Endodermal cell (in vitro differentiated cells): Measurements from ENCODE around the gene SH3BP4. TPM values are rescaled to one million over a fixed set of nuclear protein-coding genes. Genes with fewer than 3 reads are reported as not detected.
A peak's percentile ranks its signal among the peaks of the same experiment; 100 is the strongest.

Experiments used
- DNase-seq: peaks from one replicate; pipeline ENCODE4 v3.0.0-alpha.2; 2017
- H3K27ac ChIP-seq: 2 replicates; pipeline ENCODE4 v1.5.1; 2013; ENCODE audit warnings: mild to moderate bottlenecking, low read depth, low read length, moderate library complexity
- H3K27me3 ChIP-seq: 2 replicates; pipeline ENCODE4 v1.6.1; 2013; ENCODE audit warnings: mild to moderate bottlenecking, low read length, moderate library complexity; ENCODE audit not compliant: insufficient read depth, control insufficient read depth, poor library complexity, severe bottlenecking
- H3K36me3 ChIP-seq: 2 replicates; pipeline ENCODE4 v1.7.0; 2013; ENCODE audit warnings: mild to moderate bottlenecking, low read length, moderate library complexity; ENCODE audit not compliant: control insufficient read depth, insufficient read depth
- H3K4me1 ChIP-seq: one replicate; pipeline ENCODE4 v1.7.0; 2013; ENCODE audit warnings: low read length; ENCODE audit not compliant: control insufficient read depth, insufficient read depth
- H3K4me3 ChIP-seq: 2 replicates; pipeline ENCODE4 v1.5.1; 2013; ENCODE audit warnings: mild to moderate bottlenecking, low read length, moderate library complexity
- H3K9ac ChIP-seq: 2 replicates; pipeline ENCODE4 v1.6.1; 2013; ENCODE audit warnings: mild to moderate bottlenecking, low read length, moderate library complexity; ENCODE audit not compliant: poor library complexity, severe bottlenecking; ENCODE audit errors: extremely low read depth
- H3K9me3 ChIP-seq: 2 replicates; pipeline ENCODE4 v1.6.1; 2013; ENCODE audit warnings: mild to moderate bottlenecking, low read length, moderate library complexity; ENCODE audit not compliant: control insufficient read depth
- H3K27ac Mint-ChIP-seq: 2 replicates; pipeline ENCODE4 v1.8.0; 2020; ENCODE audit warnings: mixed read lengths
- H3K27me3 Mint-ChIP-seq: 2 replicates; pipeline ENCODE4 v1.8.0; 2021; ENCODE audit warnings: mild to moderate bottlenecking, mixed read lengths; ENCODE audit not compliant: insufficient read depth
- H3K36me3 Mint-ChIP-seq: 2 replicates; pipeline ENCODE4 v1.8.0; 2020; ENCODE audit warnings: low read depth, mixed read lengths
- H3K4me1 Mint-ChIP-seq: 2 replicates; pipeline ENCODE4 v1.8.0; 2020; ENCODE audit warnings: mixed read lengths
- H3K4me3 Mint-ChIP-seq: 2 replicates; pipeline ENCODE4 v1.8.0; 2020; ENCODE audit warnings: mild to moderate bottlenecking, moderate library complexity, mixed read lengths
- H3K9me3 Mint-ChIP-seq: 2 replicates; pipeline ENCODE4 v1.8.0; 2020; ENCODE audit warnings: mild to moderate bottlenecking, mixed read lengths
- CTCF ChIP-seq: fragments of 200-600 bp; sonication (generic); conservative IDR thresholded peaks from 2 replicates; pipeline ENCODE4 v1.5.0; 2021; ENCODE audit warnings: antibody characterized with exemption, mild to moderate bottlenecking
- WGBS, 2 experiments: methylation state at CpG; one replicate each; pipeline versions ENCODE4 v1.1.5 to v1.1.7; 2013; ENCODE audit warnings: missing lambda C conversion rate in 2 of 2, mixed read lengths in 1 of 2; ENCODE audit not compliant: insufficient coverage in 1 of 2, insufficient read length in 1 of 2; 5-methylcytosine and 5-hydroxymethylcytosine counted together
- total RNA-seq, 2 donors: library from RNA; stranded (reverse); fragmentation: NEBNext Ultra II Directional in 1 of 2; extraction: Animal tissue kit (Norgen Biotek cat#: 25700) in 1 of 2; gene quantifications; 2 replicates in 1 of 2; 3 replicates in 1 of 2; pipeline ENCODE4 v1.2.1, GENCODE V29; 2021

SH3BP4 gene
- total RNA-seq, 2 donors from 2014 or later, result 49.1 to 53.4 TPM

- H3K4me1 ChIP-seq, result peaks cover 16% of the 10 kb centered on the region
Observed at GRCh38 chr2:234955971-234956509, 4.2 kb downstream of the SH3BP4 start.

GRCh38 chr2:234957834-234958135, 6.0 kb downstream of the SH3BP4 start:
- H3K27ac ChIP-seq, result no peak overlapping the region
- no peaks in the 10 kb centered on the region for H3K9me3 Mint-ChIP-seq
- 91% methylated on average over 3 of the region's 3 CpGs; no CpG with 5 or more reads in 1 of the 2 experiments for WGBS, 2 experiments
- no peaks in the 10 kb centered on the region for H3K27me3 ChIP-seq
- peak overlapping the region; percentile 16 for H3K27ac Mint-ChIP-seq
- H3K36me3 Mint-ChIP-seq, result peaks cover 12% of the 10 kb centered on the region
- H3K4me3 Mint-ChIP-seq, result no peak overlapping the region
- DNase-seq, result peak; percentile 36
- no peaks in the 10 kb centered on the region for H3K27me3 Mint-ChIP-seq
- H3K4me1 Mint-ChIP-seq, result peaks cover 73% of the 10 kb centered on the region
- H3K4me3 ChIP-seq, result no peak overlapping the region
- no peak overlapping the region for H3K9ac ChIP-seq
- no peak for TF ChIP-seq CTCF
- no peaks in the 10 kb centered on the region for H3K9me3 ChIP-seq
- peaks cover 16% of the 10 kb centered on the region for H3K4me1 ChIP-seq
- peaks cover 19% of the 10 kb centered on the region for H3K36me3 ChIP-seq

More at GRCh38 chr2:234955971-234956509, 4.2 kb downstream of the SH3BP4 start:
- H3K27ac Mint-ChIP-seq, result peak overlapping the region; percentile 87
- H3K9me3 ChIP-seq, result no peaks in the 10 kb centered on the region
- H3K9ac ChIP-seq, result peak overlapping the region; percentile 74
- H3K4me3 Mint-ChIP-seq, result no peak overlapping the region
- H3K4me3 ChIP-seq, result peak overlapping the region; percentile 99
- peak; percentile 55 for DNase-seq
- H3K27me3 ChIP-seq, result no peaks in the 10 kb centered on the region
- H3K4me1 Mint-ChIP-seq, result peaks cover 73% of the 10 kb centered on the region
- H3K9me3 Mint-ChIP-seq, result no peaks in the 10 kb centered on the region
- H3K27me3 Mint-ChIP-seq, result peaks cover 3% of the 10 kb centered on the region
- peaks cover 18% of the 10 kb centered on the region for H3K36me3 ChIP-seq
- H3K36me3 Mint-ChIP-seq, result peaks cover 8% of the 10 kb centered on the region
- WGBS, 2 experiments, result 74 to 75% methylated on average over 6 to 9 of the region's 10 CpGs
- TF ChIP-seq CTCF, result no peak
- no peak overlapping the region for H3K27ac ChIP-seq

- DNase-seq, result peak; percentile 49
- H3K27me3 Mint-ChIP-seq, result no peaks in the 10 kb centered on the region
- Histone ChIP-seq H3K27ac (peak overlapping the region; percentile 51), H3K4me3 (no peak overlapping the region), H3K36me3 (peaks cover 21% of the 10 kb centered on the region), H3K9me3 (no peaks in the 10 kb centered on the region), H3K4me1 (peaks cover 16% of the 10 kb centered on the region), H3K27me3 (no peaks in the 10 kb centered on the region), H3K9ac (no peak overlapping the region)
- H3K9me3 Mint-ChIP-seq, result no peaks in the 10 kb centered on the region
- peaks cover 12% of the 10 kb centered on the region for H3K36me3 Mint-ChIP-seq
- no peak for TF ChIP-seq CTCF
- 90 to 92% methylated on average over 2 to 5 of the region's 5 CpGs for WGBS, 2 experiments
- peaks cover 67% of the 10 kb centered on the region for H3K4me1 Mint-ChIP-seq
- H3K27ac Mint-ChIP-seq, result peak overlapping the region; percentile 17
- H3K4me3 Mint-ChIP-seq, result no peak overlapping the region
Observed at GRCh38 chr2:234958311-234958710, 6.5 kb downstream of the SH3BP4 start.
